ENCODE measurements around the gene ESF1. TPM values are rescaled to one million over a fixed set of nuclear protein-coding genes. Genes with fewer than 3 reads are reported as not detected.

ESF1 gene
- total RNA-seq, 1 donor from 2014 or later = 17.9 TPM

DNA sequence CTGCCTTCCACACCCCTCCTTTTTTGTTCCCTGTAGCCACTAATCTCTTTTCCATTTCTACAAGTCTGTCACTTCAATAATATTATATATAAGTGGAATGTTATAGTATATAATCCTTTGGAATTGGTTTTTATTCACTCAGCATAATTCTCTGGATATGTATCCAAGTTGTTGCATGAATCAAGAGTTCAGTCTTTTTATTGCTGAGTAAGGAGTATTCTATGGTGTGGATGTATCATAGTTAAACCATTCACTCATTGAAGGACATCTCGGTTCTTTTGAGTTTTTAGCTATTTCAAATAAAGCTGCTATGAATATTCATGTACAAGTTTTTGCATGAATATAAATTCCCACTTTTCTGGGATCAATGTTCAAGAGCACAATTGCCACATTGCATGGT, 76.5 kb downstream of the ESF1 start:
- H3K36me3 Mint-ChIP-seq (ENCODE audit: insufficient read depth) = peaks cover 20% of the 10 kb centered on the region
- H3K4me3 Mint-ChIP-seq (ENCODE audit: low read depth) = no peak overlapping the region
- TF ChIP-seq, protein P1, sequence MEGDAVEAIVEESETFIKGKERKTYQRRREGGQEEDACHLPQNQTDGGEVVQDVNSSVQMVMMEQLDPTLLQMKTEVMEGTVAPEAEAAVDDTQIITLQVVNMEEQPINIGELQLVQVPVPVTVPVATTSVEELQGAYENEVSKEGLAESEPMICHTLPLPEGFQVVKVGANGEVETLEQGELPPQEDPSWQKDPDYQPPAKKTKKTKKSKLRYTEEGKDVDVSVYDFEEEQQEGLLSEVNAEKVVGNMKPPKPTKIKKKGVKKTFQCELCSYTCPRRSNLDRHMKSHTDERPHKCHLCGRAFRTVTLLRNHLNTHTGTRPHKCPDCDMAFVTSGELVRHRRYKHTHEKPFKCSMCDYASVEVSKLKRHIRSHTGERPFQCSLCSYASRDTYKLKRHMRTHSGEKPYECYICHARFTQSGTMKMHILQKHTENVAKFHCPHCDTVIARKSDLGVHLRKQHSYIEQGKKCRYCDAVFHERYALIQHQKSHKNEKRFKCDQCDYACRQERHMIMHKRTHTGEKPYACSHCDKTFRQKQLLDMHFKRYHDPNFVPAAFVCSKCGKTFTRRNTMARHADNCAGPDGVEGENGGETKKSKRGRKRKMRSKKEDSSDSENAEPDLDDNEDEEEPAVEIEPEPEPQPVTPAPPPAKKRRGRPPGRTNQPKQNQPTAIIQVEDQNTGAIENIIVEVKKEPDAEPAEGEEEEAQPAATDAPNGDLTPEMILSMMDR (IDR thresholded peaks at IDR 0.05; ENCODE audit: unreplicated experiment) = no peak
- H3K27ac Mint-ChIP-seq = no peak overlapping the region
- DNase-seq (ENCODE audit: low spot score, unreplicated experiment) = no peak
- peaks cover 17% of the 10 kb centered on the region for H3K9me3 Mint-ChIP-seq (ENCODE audit: low read depth)
- no peaks in the 10 kb centered on the region for H3K27me3 Mint-ChIP-seq
- H3K4me1 Mint-ChIP-seq (ENCODE audit: low read depth) = no peaks in the 10 kb centered on the region

DNA sequence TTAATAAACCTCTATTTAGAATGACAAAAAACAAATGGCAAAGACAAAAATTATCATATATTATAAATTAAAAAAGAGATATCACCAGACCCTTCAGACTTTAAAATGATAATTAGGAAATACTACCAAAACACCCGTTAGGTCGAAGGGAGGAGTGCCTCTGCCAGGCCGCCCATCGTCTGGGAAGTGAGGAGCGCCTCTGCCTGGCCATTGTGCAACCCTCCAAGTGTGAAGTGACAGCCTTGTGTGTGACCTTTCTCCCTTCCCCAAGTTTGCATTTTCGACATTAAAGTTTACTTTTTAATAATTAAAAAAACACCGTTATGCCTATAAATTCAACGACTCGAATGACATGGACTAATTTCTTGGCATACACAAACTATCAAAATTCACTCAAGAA, 81.5 kb downstream of the ESF1 start:
- H3K9me3 Mint-ChIP-seq (ENCODE audit: low read depth) = no peaks in the 10 kb centered on the region
- H3K4me1 Mint-ChIP-seq (ENCODE audit: low read depth) = no peaks in the 10 kb centered on the region
- H3K36me3 Mint-ChIP-seq (ENCODE audit: insufficient read depth) = no peaks in the 10 kb centered on the region
- H3K4me3 Mint-ChIP-seq (ENCODE audit: low read depth) = no peak overlapping the region
- no peaks in the 10 kb centered on the region for H3K27me3 Mint-ChIP-seq
- DNase-seq (ENCODE audit: low spot score, unreplicated experiment) = no peak
- TF ChIP-seq, protein P1 (IDR thresholded peaks at IDR 0.05; ENCODE audit: unreplicated experiment) = no peak
- H3K27ac Mint-ChIP-seq = no peak overlapping the region

DNA sequence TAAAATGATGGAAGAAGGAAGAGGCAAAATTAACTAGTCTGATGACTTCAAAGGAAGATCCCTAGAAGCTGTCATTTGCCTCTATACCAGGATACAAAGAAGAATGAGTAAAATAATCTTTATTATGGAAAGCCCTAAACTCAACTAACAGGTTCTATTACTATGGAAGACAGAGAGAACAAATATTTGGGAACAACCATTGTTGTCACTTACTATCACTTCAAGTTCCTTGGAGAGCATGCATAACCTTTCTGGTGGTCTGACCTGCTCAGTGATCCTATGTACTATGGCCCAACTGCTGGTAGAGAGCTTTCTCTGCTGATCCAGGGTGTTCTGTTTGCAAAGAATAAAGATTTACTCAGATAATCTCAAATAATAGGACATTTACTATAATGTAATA, 83.2 kb downstream of the ESF1 start:
- Mint-ChIP-seq H3K36me3 (ENCODE audit: insufficient read depth) (no peaks in the 10 kb centered on the region), H3K4me1 (ENCODE audit: low read depth) (no peaks in the 10 kb centered on the region), H3K9me3 (ENCODE audit: low read depth) (no peaks in the 10 kb centered on the region), H3K27ac (no peak overlapping the region), H3K4me3 (ENCODE audit: low read depth) (no peak overlapping the region), H3K27me3 (no peaks in the 10 kb centered on the region)
- DNase-seq (ENCODE audit: low spot score, unreplicated experiment) = no peak
- TF ChIP-seq, protein P1 (IDR thresholded peaks at IDR 0.05; ENCODE audit: unreplicated experiment) = no peak

DNA sequence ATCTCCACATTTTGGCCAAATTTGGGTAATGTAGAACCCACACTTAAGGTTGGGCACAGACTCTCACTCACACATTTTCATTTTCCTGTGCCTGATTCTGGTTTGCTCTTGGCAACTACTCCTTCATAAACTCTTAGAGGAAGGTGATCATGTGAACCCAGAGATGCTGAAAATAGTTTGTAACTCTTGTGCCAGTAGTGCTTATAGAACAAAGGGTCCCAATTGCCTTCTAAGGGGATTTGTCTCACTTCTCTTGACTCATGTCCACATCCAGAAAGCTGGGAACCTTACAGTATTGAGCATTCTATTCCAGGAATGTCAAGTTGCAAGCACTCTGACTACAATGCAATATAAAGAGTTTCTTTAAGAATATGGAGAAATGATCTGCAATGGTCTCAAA, 84.0 kb downstream of the ESF1 start:
- no peak for DNase-seq (ENCODE audit: low spot score, unreplicated experiment)
- no peaks in the 10 kb centered on the region for H3K4me1 Mint-ChIP-seq (ENCODE audit: low read depth)
- H3K4me3 Mint-ChIP-seq (ENCODE audit: low read depth) = no peak overlapping the region
- TF ChIP-seq, protein P1 (IDR thresholded peaks at IDR 0.05; ENCODE audit: unreplicated experiment) = no peak
- H3K27ac Mint-ChIP-seq = no peak overlapping the region
- no peaks in the 10 kb centered on the region for H3K9me3 Mint-ChIP-seq (ENCODE audit: low read depth)
- H3K27me3 Mint-ChIP-seq = no peaks in the 10 kb centered on the region
- H3K36me3 Mint-ChIP-seq (ENCODE audit: insufficient read depth) = no peaks in the 10 kb centered on the region

DNA sequence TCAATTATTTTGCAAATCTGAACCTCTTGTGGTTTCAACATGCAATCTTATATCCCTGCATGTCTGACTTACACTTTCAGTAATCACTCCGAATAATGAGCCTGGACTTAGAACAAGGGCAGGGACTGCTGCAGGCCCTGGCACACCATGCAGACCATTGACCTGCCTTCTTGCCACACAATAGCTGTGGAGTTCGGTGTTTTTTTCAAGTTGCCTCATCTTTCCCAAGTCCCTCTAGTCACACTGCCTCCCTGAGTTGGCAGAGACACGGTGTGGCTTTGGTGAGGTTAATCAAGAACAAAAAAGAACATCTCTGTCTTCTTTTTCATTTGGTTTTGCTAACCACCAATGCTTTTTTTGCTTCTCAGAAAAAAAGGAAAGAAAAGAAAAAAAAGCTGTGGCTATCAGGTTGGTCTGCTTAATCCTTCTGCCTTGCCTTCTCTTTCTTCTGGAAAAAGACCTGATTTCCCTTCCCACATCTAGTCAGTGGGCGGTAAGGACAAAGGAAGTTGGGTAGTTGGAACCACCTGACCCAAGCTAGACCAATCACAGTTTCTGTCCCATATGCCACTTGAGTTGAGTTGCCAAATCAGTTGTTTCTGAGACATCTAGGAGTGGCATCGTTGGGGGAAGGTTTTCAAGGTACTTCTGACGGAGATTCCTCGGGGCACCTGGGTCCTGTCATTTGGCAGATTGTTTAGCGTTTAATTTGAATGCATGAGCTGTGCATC, 90.1 kb downstream of the ESF1 start:
- Mint-ChIP-seq H3K27ac (no peak overlapping the region), H3K4me1 (ENCODE audit: low read depth) (no peaks in the 10 kb centered on the region), H3K27me3 (no peaks in the 10 kb centered on the region), H3K9me3 (ENCODE audit: low read depth) (no peaks in the 10 kb centered on the region), H3K4me3 (ENCODE audit: low read depth) (no peak overlapping the region), H3K36me3 (ENCODE audit: insufficient read depth) (no peaks in the 10 kb centered on the region)
- TF ChIP-seq, protein P1 (IDR thresholded peaks at IDR 0.05; ENCODE audit: unreplicated experiment) = no peak
- no peak for DNase-seq (ENCODE audit: low spot score, unreplicated experiment)

All from progenitor cell of endocrine pancreas (in vitro differentiated cells).